Retinal pigment epithelial cell (primary cell): ENCODE data around the gene SLC22A4.

Experiments
- DNase-seq: peaks from one replicate; pipeline ENCODE4 v3.0.0-alpha.2; 2010; ENCODE audit warnings: low read depth
- H3K4me3 ChIP-seq: 2 replicates; pipeline ENCODE4 v1.5.1; 2011; ENCODE audit warnings: mild to moderate bottlenecking, low read length, control low read depth, moderate library complexity
- CTCF ChIP-seq: conservative IDR thresholded peaks from 2 replicates; pipeline ENCODE4 v1.5.1; 2011; ENCODE audit warnings: low read depth, low read length, control low read depth, inconsistent platforms

SLC22A4 gene

GRCh38 chr5:132381614-132382013, 87.4 kb downstream of the SLC22A4 start:
- TF ChIP-seq CTCF: no peak
- no peak overlapping the region for H3K4me3 ChIP-seq
- no peak for DNase-seq

- no peak for TF ChIP-seq CTCF
- H3K4me3 ChIP-seq: no peak overlapping the region
- DNase-seq: no peak
These were observed 89.1 kb downstream of the SLC22A4 start for GRCh38 chr5:132383261-132383660.

GRCh38 chr5:132383984-132384383, 89.8 kb downstream of the SLC22A4 start:
- TF ChIP-seq CTCF: no peak
- no peak for DNase-seq
- H3K4me3 ChIP-seq: no peak overlapping the region

- no peak for TF ChIP-seq CTCF
- DNase-seq: no peak
- no peak overlapping the region for H3K4me3 ChIP-seq
These were observed 90.4 kb downstream of the SLC22A4 start for GRCh38 chr5:132384506-132385050.

GRCh38 chr5:132385326-132386105, 91.3 kb downstream of the SLC22A4 start:
- no peak for DNase-seq
- TF ChIP-seq CTCF: peak; percentile 79
- no peak overlapping the region for H3K4me3 ChIP-seq

GRCh38 chr5:132386644-132387286, 92.6 kb downstream of the SLC22A4 start:
- DNase-seq: no peak
- TF ChIP-seq CTCF: peak; percentile 89
- H3K4me3 ChIP-seq: no peak overlapping the region
